HEK293 (cell line): ENCODE data around the gene FLOT2.

ENCODE experiments used
- CTCF ChIA-PET: fragments of 350-600 bp; formaldehyde crosslinking; extraction: SDS; loops from one replicate; lab custom pipeline; 2021; ENCODE audit warnings: antibody characterized with exemption; lab: Yijun Ruan, JAX
- POLR2A ChIA-PET: fragments of 300-600 bp; formaldehyde crosslinking; extraction: SDS; loops from one replicate; lab custom pipeline; 2020; ENCODE audit warnings: antibody characterized with exemption, inconsistent platforms; lab: Yijun Ruan, JAX
- H3K27ac ChIP-seq: fragments of 200-500 bp; sonication (Bioruptor generic); 2 replicates; pipeline ENCODE4 v1.5.1; 2014; ENCODE audit warnings: low read depth, low read length, control low read depth, inconsistent platforms; ENCODE audit errors: extremely low read depth
- H3K36me3 ChIP-seq, 2 experiments: fragments of 200-500 bp in 1 of 2; sonication (Bioruptor generic) in 1 of 2; 1 replicate in 1 of 2; 2 replicates in 1 of 2; pipeline ENCODE4 v1.5.1; 2014 to 2017; ENCODE audit warnings: inconsistent platforms in 2 of 2, low read length in 2 of 2; ENCODE audit not compliant: control insufficient read depth in 2 of 2, insufficient read depth in 1 of 2
- H3K4me1 ChIP-seq: fragments of 200-500 bp; sonication (Bioruptor generic); 2 replicates; pipeline ENCODE4 v1.5.1; 2014; ENCODE audit warnings: mild to moderate bottlenecking, low read length, inconsistent platforms; ENCODE audit not compliant: control insufficient read depth, insufficient read depth
- H3K4me3 ChIP-seq: 2 replicates; pipeline ENCODE4 v1.5.1; 2011; ENCODE audit warnings: low read depth, mild to moderate bottlenecking, control low read depth, low read length, moderate library complexity
- H3K9me3 ChIP-seq: fragments of 200-500 bp; sonication (Bioruptor generic); 2 replicates; pipeline ENCODE4 v1.5.1; 2014; ENCODE audit warnings: low read depth, low read length, inconsistent platforms; ENCODE audit not compliant: control insufficient read depth, insufficient read depth
- ELK4 ChIP-seq: IDR thresholded peaks from 2 replicates; pipeline ENCODE4 v1.6.1; 2011; ENCODE audit warnings: mild to moderate bottlenecking, low read depth, low read length, borderline replicate concordance
- GLIS1 ChIP-seq: fragments of 450-650 bp; formaldehyde crosslinking; IDR thresholded peaks from 2 replicates; pipeline ENCODE4 v1.5.1; 2016; ENCODE audit warnings: missing biosample characterization, missing genetic modification characterization
- KLF10 ChIP-seq: fragments of 450-650 bp; IDR thresholded peaks from 2 replicates; pipeline ENCODE4 v1.5.1; 2018; ENCODE audit warnings: missing biosample characterization, mild to moderate bottlenecking, missing genetic modification characterization
- KLF16 ChIP-seq: fragments of 450-650 bp; formaldehyde crosslinking; IDR thresholded peaks from 2 replicates; pipeline ENCODE4 v1.5.1; 2017; ENCODE audit warnings: missing biosample characterization, missing genetic modification characterization
- OVOL3 ChIP-seq: fragments of 450-650 bp; formaldehyde crosslinking; IDR thresholded peaks from 2 replicates; pipeline ENCODE4 v1.5.1; 2016; ENCODE audit warnings: missing biosample characterization, missing genetic modification characterization
- PRDM1 ChIP-seq: fragments of 450-650 bp; formaldehyde crosslinking; IDR thresholded peaks from 2 replicates; pipeline ENCODE4; 2016; ENCODE audit warnings: missing biosample characterization, missing genetic modification characterization
- REST ChIP-seq: fragments of 450-650 bp; formaldehyde crosslinking; IDR thresholded peaks from 2 replicates; pipeline ENCODE4 v1.5.1; 2016; ENCODE audit warnings: missing biosample characterization, missing genetic modification characterization
- SALL2 ChIP-seq: fragments of 450-650 bp; formaldehyde crosslinking; IDR thresholded peaks from 2 replicates; pipeline ENCODE4 v1.5.0; 2017; ENCODE audit warnings: missing biosample characterization, mild to moderate bottlenecking, missing genetic modification characterization, borderline replicate concordance
- WT1 ChIP-seq: fragments of 450-650 bp; formaldehyde crosslinking; IDR thresholded peaks from 2 replicates; pipeline ENCODE4 v1.5.1; 2016; ENCODE audit warnings: missing biosample characterization, missing genetic modification characterization
- ZBTB17 ChIP-seq: fragments of 450-650 bp; formaldehyde crosslinking; IDR thresholded peaks from 2 replicates; pipeline ENCODE4 v1.5.1; 2016; ENCODE audit warnings: missing biosample characterization, missing genetic modification characterization
- ZBTB20 ChIP-seq: fragments of 450-650 bp; formaldehyde crosslinking; IDR thresholded peaks from 2 replicates; pipeline ENCODE4 v1.5.1; 2016; ENCODE audit warnings: missing biosample characterization, missing genetic modification characterization
- ZBTB21 ChIP-seq: fragments of 450-650 bp; formaldehyde crosslinking; IDR thresholded peaks from 2 replicates; pipeline ENCODE4 v1.5.1; 2017; ENCODE audit warnings: missing biosample characterization, missing genetic modification characterization
- ZFP69B ChIP-seq: fragments of 450-650 bp; formaldehyde crosslinking; IDR thresholded peaks from 2 replicates; pipeline ENCODE4 v1.5.1; 2016; ENCODE audit warnings: missing biosample characterization, missing genetic modification characterization
- ZNF211 ChIP-seq: fragments of 450-650 bp; formaldehyde crosslinking; IDR thresholded peaks from 2 replicates; pipeline ENCODE4 v1.5.1; 2016; ENCODE audit warnings: low read depth, missing biosample characterization, missing genetic modification characterization
- ZNF221 ChIP-seq: fragments of 450-650 bp; formaldehyde crosslinking; IDR thresholded peaks from 2 replicates; pipeline ENCODE4 v1.5.1; 2017; ENCODE audit warnings: missing biosample characterization, missing genetic modification characterization, borderline replicate concordance
- ZNF239 ChIP-seq: fragments of 450-650 bp; formaldehyde crosslinking; IDR thresholded peaks from 2 replicates; pipeline ENCODE4 v1.5.1; 2016; ENCODE audit warnings: missing biosample characterization, missing genetic modification characterization
- ZNF24 ChIP-seq: fragments of 450-650 bp; formaldehyde crosslinking; IDR thresholded peaks from 2 replicates; pipeline ENCODE4 v1.5.1; 2016; ENCODE audit warnings: missing biosample characterization, missing genetic modification characterization
- ZNF274 ChIP-seq, 2 experiments: fragments of 200-500 bp in 1 of 2; fragments of 450-650 bp in 1 of 2; sonication (Bioruptor generic) in 1 of 2; formaldehyde crosslinking in 1 of 2; IDR thresholded peaks; 2 replicates each; pipeline versions ENCODE4 v1.5.1 to v1.6.1; 2014 to 2016; ENCODE audit warnings: borderline replicate concordance in 1 of 2, inconsistent platforms in 1 of 2, low read length in 1 of 2, missing biosample characterization in 1 of 2, missing genetic modification characterization in 1 of 2
- ZNF292 ChIP-seq: fragments of 450-650 bp; formaldehyde crosslinking; IDR thresholded peaks from 2 replicates; pipeline ENCODE4 v1.5.1; 2016; ENCODE audit warnings: low read depth, missing biosample characterization, missing genetic modification characterization, borderline replicate concordance
- ZNF404 ChIP-seq: fragments of 450-650 bp; formaldehyde crosslinking; IDR thresholded peaks from 2 replicates; pipeline ENCODE4 v1.5.1; 2017; ENCODE audit warnings: missing biosample characterization, missing genetic modification characterization
- ZNF571 ChIP-seq: fragments of 450-650 bp; formaldehyde crosslinking; IDR thresholded peaks from 2 replicates; pipeline ENCODE4 v1.5.0; 2017; ENCODE audit warnings: missing biosample characterization, missing genetic modification characterization
- ZNF600 ChIP-seq: fragments of 450-650 bp; formaldehyde crosslinking; IDR thresholded peaks from 2 replicates; pipeline ENCODE4 v1.5.1; 2016; ENCODE audit warnings: missing biosample characterization, missing genetic modification characterization
- ZNF670 ChIP-seq: fragments of 450-650 bp; formaldehyde crosslinking; IDR thresholded peaks from 2 replicates; pipeline ENCODE4 v1.5.1; 2016; ENCODE audit warnings: missing biosample characterization, missing genetic modification characterization, low read depth
- ZNF747 ChIP-seq: fragments of 450-650 bp; formaldehyde crosslinking; IDR thresholded peaks from 2 replicates; pipeline ENCODE4 v1.5.1; 2016; ENCODE audit warnings: missing biosample characterization, missing genetic modification characterization
- ZNF792 ChIP-seq: fragments of 450-650 bp; formaldehyde crosslinking; IDR thresholded peaks from 2 replicates; pipeline ENCODE4 v1.5.1; 2016; ENCODE audit warnings: missing biosample characterization, missing genetic modification characterization
- ZSCAN4 ChIP-seq: fragments of 450-650 bp; formaldehyde crosslinking; IDR thresholded peaks from 2 replicates; pipeline ENCODE4 v1.5.1; 2017; ENCODE audit warnings: missing biosample characterization, missing genetic modification characterization

Gene FLOT2

DNA sequence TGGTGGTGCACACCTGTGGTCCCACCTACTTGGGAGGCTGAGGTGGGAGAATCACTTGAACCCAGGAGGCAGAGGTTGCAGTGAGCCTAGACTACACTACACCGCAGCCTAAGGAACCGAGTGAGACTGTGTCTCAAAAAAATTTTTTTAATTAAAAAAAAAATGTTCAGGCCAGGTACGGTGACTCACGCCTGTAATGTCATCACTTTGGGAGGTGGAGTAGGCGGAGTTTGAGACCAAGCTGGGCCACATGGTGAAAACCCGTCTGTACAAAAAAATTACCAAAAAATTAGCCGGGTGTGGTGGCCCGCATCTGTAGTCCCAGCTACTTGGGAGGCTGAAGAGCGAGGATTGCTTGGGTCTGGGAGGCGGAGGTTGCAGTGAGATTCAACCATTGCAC, 51.3 kb downstream of the FLOT2 start:
- no peak overlapping the region for H3K27ac ChIP-seq
- H3K4me1 ChIP-seq: 0 out of 2 replicates have a peak, but pooled peaks cover 2% of the 10 kb centered on the region
- TF ChIP-seq ZNF239 (tag by site-specific recombination): no peak
- TF ChIP-seq WT1: no peak
- TF ChIP-seq ZNF211 (tag by site-specific recombination): no peak
- TF ChIP-seq ZNF571 (tag by site-specific recombination): no peak
- TF ChIP-seq ZBTB21 (tag by site-specific recombination): no peak
- TF ChIP-seq ZSCAN4 (tag by site-specific recombination): no peak
- TF ChIP-seq ZNF792 (tag by site-specific recombination): no peak
- no peak for TF ChIP-seq PRDM1 (tag by site-specific recombination)
- no peak for TF ChIP-seq OVOL3 (tag by site-specific recombination)
- no peak for TF ChIP-seq ZBTB20 (tag by site-specific recombination)
- no peak for TF ChIP-seq ZNF24 (tag by site-specific recombination)
- TF ChIP-seq ZNF221 (tag by site-specific recombination): no peak
- TF ChIP-seq ZNF670 (tag by site-specific recombination): no peak
- no peak for TF ChIP-seq ZFP69B (tag by site-specific recombination)
- TF ChIP-seq ZNF404 (tag by site-specific recombination): no peak
- TF ChIP-seq KLF10 (tag by site-specific recombination): no peak
- ChIA-PET POLR2A (interaction anchor here (0.6 kb wide), 1 partner anchor 22 kb away, joined by 3 read pairs; no protein-coding TSS in a partner anchor), CTCF (no interaction called here)
- H3K9me3 ChIP-seq: no peaks in the 10 kb centered on the region
- H3K36me3 ChIP-seq: no peaks in the 10 kb centered on the region
- no peak overlapping the region for H3K4me3 ChIP-seq

GRCh38 chr17:28843816-28844148, 53.8 kb downstream of the FLOT2 start:
- no peaks in the 10 kb centered on the region; a peak in 1 of 3 replicates for H3K36me3 ChIP-seq
- peak; percentile 60 for TF ChIP-seq GLIS1 (tag by site-specific recombination)
- no peak for TF ChIP-seq ZNF747
- TF ChIP-seq, all 188 proteins: peak for 1
- H3K9me3 ChIP-seq: no peaks in the 10 kb centered on the region
- ChIA-PET POLR2A (interaction anchor here (1.3 to 2.2 kb wide), 3 partner anchors 20 to 115 kb away, joined by 5 to 12 read pairs (median 11); partner anchors contain the start of gene NEK8), CTCF (interaction anchor here (0.5 to 6.9 kb wide), 6 partner anchors 13 to 80 kb away, joined by 3 to 52 read pairs (median 4); no protein-coding TSS in a partner anchor)
- H3K4me1 ChIP-seq: 0 out of 2 replicates have a peak, but pooled peaks cover 2% of the 10 kb centered on the region
- no peak overlapping the region for H3K27ac ChIP-seq
- H3K4me3 ChIP-seq: no peak overlapping the region

- CTCF ChIA-PET: interaction anchor here (0.6 to 6.9 kb wide), 13 partner anchors 7 to 142 kb away, joined by 3 to 52 read pairs (median 3); no protein-coding TSS in a partner anchor
- Histone ChIP-seq H3K9me3 (no peaks in the 10 kb centered on the region), H3K4me3 (peak within 1 kb of the TSS; percentile 95), H3K27ac (peak within 1 kb of the TSS; percentile 77), H3K36me3 (no peaks in the 10 kb centered on the region; a peak in 1 of 3 replicates), H3K4me1 (0 out of 2 replicates have a peak, but pooled peaks cover 2% of the 10 kb centered on the region)
- POLR2A ChIA-PET: interaction anchor here (0.5 to 2.9 kb wide), 33 partner anchors 10 to 132 kb away, joined by 3 to 24 read pairs (median 5); partner anchors contain the start of genes DHRS13, ERAL1, FLOT2 and NEK8
- TF ChIP-seq ZNF24 (tag by site-specific recombination) (no peak; the same call in 1 of the 2 replicates), ZNF274 (IDR thresholded peaks at IDR 0.05; ENCODE audit: low read length) (no peak), ZNF274 (tag by site-specific recombination; IDR thresholded peaks at IDR 0.05; ENCODE audit: borderline replicate concordance) (no peak), REST (peak; percentile 83), ELK4 (no peak), SALL2 (tag by site-specific recombination) (no peak), ZNF600 (tag by site-specific recombination) (peak; percentile 56; the same call in 1 of the 2 replicates), KLF16 (peak; percentile 97), ZNF292 (tag by site-specific recombination) (no peak), ZBTB17 (tag by site-specific recombination) (peak; percentile 38; the same call in 1 of the 2 replicates)
Observed at GRCh38 chr17:28842282-28843012, 55.1 kb downstream of the FLOT2 start, which contains the start of gene FAM222B. Gene FAM222B, minus strand, starts transcription at chr17:28842790. Its CDS starts 76,123 bp downstream, at chr17:28766667.
